Neural cell (in vitro differentiated cells): ENCODE data around the gene RPL10A. TPM values are rescaled to one million over a fixed set of nuclear protein-coding genes. Genes with fewer than 3 reads are reported as not detected.

Experiments used
- H2AFZ ChIP-seq: fragments of 200-600, 300-800 bp; sonication (generic), shearing (Covaris generic); 2 replicates; pipeline ENCODE4 v1.6.0; 2014; ENCODE audit warnings: low read depth, mild to moderate bottlenecking, antibody characterized with exemption, low read length, moderate library complexity
- H3F3A ChIP-seq: fragments of 200-600 bp; shearing (Covaris generic); 2 replicates; pipeline ENCODE4 v1.6.1; 2016; ENCODE audit warnings: mild to moderate bottlenecking, moderate library complexity, mixed read lengths, antibody characterized with exemption, low read length; ENCODE audit not compliant: insufficient read depth, poor library complexity, severe bottlenecking
- H3K27ac ChIP-seq: fragments of 200-600, 300-800 bp; sonication (generic), shearing (Covaris generic); 2 replicates; pipeline ENCODE4 v1.5.1; 2014; ENCODE audit warnings: mild to moderate bottlenecking, low read length, moderate library complexity
- H3K27me3 ChIP-seq: fragments of 300-800, 200-600 bp; sonication (generic), shearing (Covaris generic); 2 replicates; pipeline ENCODE4 v1.6.0; 2014; ENCODE audit warnings: mild to moderate bottlenecking, low read depth, low read length, moderate library complexity; ENCODE audit not compliant: insufficient read depth
- H3K36me3 ChIP-seq: fragments of 300-800, 200-600 bp; sonication (generic), shearing (Covaris generic); 2 replicates; pipeline ENCODE4 v1.5.1; 2014; ENCODE audit warnings: mild to moderate bottlenecking, antibody characterized with exemption, low read length, moderate library complexity; ENCODE audit not compliant: insufficient read depth
- H3K4me2 ChIP-seq: fragments of 300-800, 200-600 bp; sonication (generic), shearing (Covaris generic); 2 replicates; pipeline ENCODE4 v1.6.0; 2014; ENCODE audit warnings: mild to moderate bottlenecking, low read length
- H3K4me3 ChIP-seq: fragments of 300-800, 200-600 bp; sonication (generic), shearing (Covaris generic); 2 replicates; pipeline ENCODE4 v1.5.1; 2014; ENCODE audit warnings: mild to moderate bottlenecking, low read length, moderate library complexity
- H3K79me2 ChIP-seq: fragments of 200-600 bp; shearing (Covaris generic); replicated peaks from 2 replicates; pipeline ENCODE4 v1.6.0; 2014; ENCODE audit warnings: mild to moderate bottlenecking, low read length, moderate library complexity; ENCODE audit not compliant: insufficient read depth
- H3K9ac ChIP-seq: fragments of 300-800, 200-600 bp; sonication (generic), shearing (Covaris generic); 2 replicates; pipeline ENCODE4 v1.6.1; 2016; ENCODE audit warnings: mild to moderate bottlenecking, low read length, mixed read lengths
- H3K9me2 ChIP-seq: fragments of 200-600 bp; shearing (Covaris generic); 2 replicates; pipeline ENCODE4 v1.6.1; 2016; ENCODE audit warnings: mild to moderate bottlenecking, low read length, mixed read lengths; ENCODE audit not compliant: insufficient read depth
- H3K9me3 ChIP-seq: fragments of 200-600, 300-800 bp; sonication (generic), shearing (Covaris generic); 2 replicates; pipeline ENCODE4 v1.6.1; 2016; ENCODE audit warnings: mild to moderate bottlenecking, mixed run types, low read length, moderate library complexity, mixed read lengths
- H4K20me1 ChIP-seq: fragments of 200-600 bp; shearing (Covaris generic); 2 replicates; pipeline ENCODE4 v1.6.1; 2016; ENCODE audit warnings: mild to moderate bottlenecking, mixed run types; ENCODE audit not compliant: insufficient read depth
- EP300 ChIP-seq: fragments of 450-650 bp; conservative IDR thresholded peaks from 2 replicates; pipeline ENCODE4 v1.6.1; 2014; ENCODE audit warnings: antibody characterized with exemption, mild to moderate bottlenecking, moderate library complexity; ENCODE audit not compliant: poor library complexity, severe bottlenecking
- EZH2 ChIP-seq: fragments of 200-600, 300-800 bp; shearing (Covaris generic), sonication (generic); IDR thresholded peaks from 2 replicates; pipeline ENCODE4 v1.6.1; 2014; ENCODE audit warnings: antibody characterized with exemption, low read length, borderline replicate concordance, mild to moderate bottlenecking; ENCODE audit not compliant: insufficient read depth, poor library complexity, severe bottlenecking
- MXI1 ChIP-seq: fragments of 450-650 bp; conservative IDR thresholded peaks from 2 replicates; pipeline ENCODE4 v1.6.1; 2014; ENCODE audit warnings: antibody characterized with exemption, mild to moderate bottlenecking; ENCODE audit not compliant: poor library complexity, severe bottlenecking
- POLR2AphosphoS5 ChIP-seq: IDR thresholded peaks from 2 replicates; pipeline ENCODE4 v1.6.1; 2012
- RAD21 ChIP-seq: fragments of 450-650 bp; conservative IDR thresholded peaks from 2 replicates; pipeline ENCODE4 v1.6.1; 2014; ENCODE audit warnings: antibody characterized with exemption, mild to moderate bottlenecking, moderate library complexity
- REST ChIP-seq: IDR thresholded peaks from 2 replicates; pipeline ENCODE4 v1.6.1; 2012; ENCODE audit warnings: borderline replicate concordance
- SMC3 ChIP-seq: fragments of 450-650 bp; conservative IDR thresholded peaks from 2 replicates; pipeline ENCODE4 v1.6.1; 2014; ENCODE audit warnings: antibody characterized with exemption, mild to moderate bottlenecking, moderate library complexity; ENCODE audit not compliant: poor library complexity
- TAF1 ChIP-seq: IDR thresholded peaks from 2 replicates; pipeline ENCODE4 v1.6.1; 2012; ENCODE audit warnings: low read depth
- polyA plus RNA-seq: library from polyadenylated mRNA; depleted of rRNA; stranded (reverse); fragments of >200 nt; gene quantifications from 2 replicates; pipeline ENCODE4 v1.2.3, GENCODE V29; 2014
- TF ChIP-seq, protein P1 (sequence below): fragments of 450-650 bp; IDR thresholded peaks from 2 replicates; pipeline ENCODE4 v1.5.1; 2014; ENCODE audit warnings: antibody characterized with exemption, mild to moderate bottlenecking, moderate library complexity; ENCODE audit not compliant: poor library complexity, severe bottlenecking

Gene RPL10A
- polyA plus RNA-seq, 1 donor from 2014 or later: 1,049 TPM

GRCh38 chr6:35443341-35444030 lies 24.7 kb upstream of the RPL10A start:
- H3F3A ChIP-seq: no peaks in the 10 kb centered on the region
- no peaks in the 10 kb centered on the region for H3K79me2 ChIP-seq
- no peak overlapping the region for H3K4me2 ChIP-seq
- no peaks in the 10 kb centered on the region for H3K9me3 ChIP-seq
- H4K20me1 ChIP-seq: no peaks in the 10 kb centered on the region
- no peak overlapping the region for H2AFZ ChIP-seq
- no peak overlapping the region for H3K4me3 ChIP-seq
- H3K36me3 ChIP-seq: no peaks in the 10 kb centered on the region
- no peaks in the 10 kb centered on the region for H3K27me3 ChIP-seq
- TF ChIP-seq TAF1 (no peak), RAD21 (no peak), POLR2AphosphoS5 (no peak), MXI1 (no peak), SMC3 (no peak), EP300 (no peak), EZH2 (no peak), REST (no peak)
- TF ChIP-seq, protein P1, sequence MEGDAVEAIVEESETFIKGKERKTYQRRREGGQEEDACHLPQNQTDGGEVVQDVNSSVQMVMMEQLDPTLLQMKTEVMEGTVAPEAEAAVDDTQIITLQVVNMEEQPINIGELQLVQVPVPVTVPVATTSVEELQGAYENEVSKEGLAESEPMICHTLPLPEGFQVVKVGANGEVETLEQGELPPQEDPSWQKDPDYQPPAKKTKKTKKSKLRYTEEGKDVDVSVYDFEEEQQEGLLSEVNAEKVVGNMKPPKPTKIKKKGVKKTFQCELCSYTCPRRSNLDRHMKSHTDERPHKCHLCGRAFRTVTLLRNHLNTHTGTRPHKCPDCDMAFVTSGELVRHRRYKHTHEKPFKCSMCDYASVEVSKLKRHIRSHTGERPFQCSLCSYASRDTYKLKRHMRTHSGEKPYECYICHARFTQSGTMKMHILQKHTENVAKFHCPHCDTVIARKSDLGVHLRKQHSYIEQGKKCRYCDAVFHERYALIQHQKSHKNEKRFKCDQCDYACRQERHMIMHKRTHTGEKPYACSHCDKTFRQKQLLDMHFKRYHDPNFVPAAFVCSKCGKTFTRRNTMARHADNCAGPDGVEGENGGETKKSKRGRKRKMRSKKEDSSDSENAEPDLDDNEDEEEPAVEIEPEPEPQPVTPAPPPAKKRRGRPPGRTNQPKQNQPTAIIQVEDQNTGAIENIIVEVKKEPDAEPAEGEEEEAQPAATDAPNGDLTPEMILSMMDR: no peak
- H3K9me2 ChIP-seq: no peaks in the 10 kb centered on the region
- no peak overlapping the region for H3K9ac ChIP-seq
- H3K27ac ChIP-seq: no peak overlapping the region

DNA sequence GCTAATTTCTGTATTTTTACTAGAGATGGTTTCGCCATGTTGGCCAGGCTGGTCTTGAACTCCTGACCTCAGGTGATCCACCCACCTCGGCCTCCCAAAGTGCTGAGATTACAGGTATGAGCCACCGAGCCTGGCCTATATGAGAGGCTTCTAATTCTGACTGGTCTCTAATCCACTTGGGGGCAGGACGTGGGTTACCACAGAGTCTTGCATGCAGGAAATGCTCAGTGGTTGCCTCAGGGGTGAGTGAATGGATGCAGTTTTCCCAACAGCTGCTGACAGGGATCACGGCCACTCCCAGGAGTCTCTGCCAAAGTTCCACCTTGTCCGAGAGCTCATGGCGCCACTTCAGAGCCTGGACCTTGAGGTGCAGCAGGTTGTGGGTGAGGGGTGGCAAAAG lies 22.5 kb upstream of the RPL10A start:
- H3K27ac ChIP-seq: no peak overlapping the region
- H3K79me2 ChIP-seq: no peaks in the 10 kb centered on the region
- no peaks in the 10 kb centered on the region for H4K20me1 ChIP-seq
- no peak overlapping the region for H2AFZ ChIP-seq
- no peak overlapping the region for H3K4me3 ChIP-seq
- no peak overlapping the region for H3K9ac ChIP-seq
- no peak overlapping the region for H3K4me2 ChIP-seq
- no peaks in the 10 kb centered on the region for H3F3A ChIP-seq
- H3K27me3 ChIP-seq: no peaks in the 10 kb centered on the region
- TF ChIP-seq EZH2 (no peak), REST (no peak), EP300 (no peak), MXI1 (no peak), POLR2AphosphoS5 (no peak), RAD21 (no peak), TAF1 (no peak), SMC3 (no peak)
- TF ChIP-seq, protein P1: no peak
- H3K36me3 ChIP-seq: no peaks in the 10 kb centered on the region
- no peaks in the 10 kb centered on the region for H3K9me2 ChIP-seq
- H3K9me3 ChIP-seq: no peaks in the 10 kb centered on the region
